GM19438 (cell line): ENCODE measurements around the gene C2orf72.

ENCODE experiments used
- ATAC-seq: cut with Tn5 transposase; IDR thresholded peaks from one replicate; pipeline ENCODE4 v1.9.1; 2021; ENCODE audit warnings: low read depth; ENCODE audit not compliant: unreplicated experiment

C2orf72 gene

GRCh38 chr2:231039821-231040364 lies 2.6 kb downstream of the C2orf72 start:
- no peak for ATAC-seq

GRCh38 chr2:231041061-231041689 lies 3.9 kb downstream of the C2orf72 start:
- ATAC-seq: no peak

- no peak for ATAC-seq
Observed at GRCh38 chr2:231043796-231044195, 6.5 kb downstream of the C2orf72 start.

GRCh38 chr2:231046916-231047273 lies 9.6 kb downstream of the C2orf72 start:
- no peak for ATAC-seq

GRCh38 chr2:231047274-231047922 lies 10.1 kb downstream of the C2orf72 start:
- ATAC-seq: no peak

- ATAC-seq: no peak
Observed at GRCh38 chr2:231047923-231048915, 10.9 kb downstream of the C2orf72 start.

GRCh38 chr2:231049286-231050017 lies 12.1 kb downstream of the C2orf72 start:
- ATAC-seq: no peak

- no peak for ATAC-seq
Observed at GRCh38 chr2:231050018-231050901, 12.9 kb downstream of the C2orf72 start.

GRCh38 chr2:231051116-231051515 lies 13.8 kb downstream of the C2orf72 start:
- no peak for ATAC-seq

- peak; percentile 68 for ATAC-seq
Observed at GRCh38 chr2:231052494-231053451, 15.4 kb downstream of the C2orf72 start.

- no peak for ATAC-seq
Observed at GRCh38 chr2:231053846-231054245, 16.5 kb downstream of the C2orf72 start.

GRCh38 chr2:231056453-231057416 lies 19.4 kb downstream of the C2orf72 start, which contains the start of gene PSMD1:
Gene PSMD1, plus strand, starts transcription at chr2:231056867. Its CDS starts 159 bp downstream, at chr2:231057026.
- ATAC-seq: peak; percentile 64

- no peak for ATAC-seq
Observed at GRCh38 chr2:231057590-231057989, 20.3 kb downstream of the C2orf72 start.

- ATAC-seq: no peak
Observed at GRCh38 chr2:231058761-231059550, 21.6 kb downstream of the C2orf72 start.

- no peak for ATAC-seq
Observed at GRCh38 chr2:231059756-231060155, 22.4 kb downstream of the C2orf72 start.

GRCh38 chr2:231062776-231063175 lies 25.5 kb downstream of the C2orf72 start:
- no peak for ATAC-seq
